HG03342 (cell line): Measurements from ENCODE around the gene SMARCE1.
A peak's percentile ranks its signal among the peaks of the same experiment; 100 is the strongest.
"Not testable (repeated sequence)": the region's sequence is repeated elsewhere in the genome, so short reads cannot be mapped to it uniquely, and the experiment has no call there.

Experiments
- ATAC-seq: cut with Tn5 transposase; IDR thresholded peaks from one replicate; pipeline ENCODE4 v1.9.1; 2021; ENCODE audit warnings: mild to moderate bottlenecking, moderate library complexity; ENCODE audit not compliant: unreplicated experiment

The SMARCE1 gene

DNA sequence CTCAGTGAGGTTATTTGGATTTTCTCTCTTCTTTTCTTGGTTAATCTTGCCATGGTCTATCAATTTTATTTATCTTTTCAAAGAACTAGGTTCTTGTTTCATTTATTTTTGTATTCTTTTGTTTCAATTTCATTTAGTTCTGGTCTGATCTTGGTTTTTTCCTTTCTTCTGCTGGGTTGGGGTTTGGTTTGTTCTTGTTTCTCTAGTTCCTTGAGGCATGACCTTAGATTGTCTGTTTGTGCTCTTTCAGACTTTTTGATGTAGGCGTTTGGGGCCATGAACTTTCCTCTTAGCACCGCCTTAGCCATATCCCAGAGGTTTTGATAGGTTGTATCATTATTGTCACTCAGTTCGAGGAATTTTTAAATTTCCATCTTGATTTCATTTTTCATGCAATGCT lies 61.4 kb downstream of the SMARCE1 start:
- not testable (repeated sequence) for ATAC-seq

DNA sequence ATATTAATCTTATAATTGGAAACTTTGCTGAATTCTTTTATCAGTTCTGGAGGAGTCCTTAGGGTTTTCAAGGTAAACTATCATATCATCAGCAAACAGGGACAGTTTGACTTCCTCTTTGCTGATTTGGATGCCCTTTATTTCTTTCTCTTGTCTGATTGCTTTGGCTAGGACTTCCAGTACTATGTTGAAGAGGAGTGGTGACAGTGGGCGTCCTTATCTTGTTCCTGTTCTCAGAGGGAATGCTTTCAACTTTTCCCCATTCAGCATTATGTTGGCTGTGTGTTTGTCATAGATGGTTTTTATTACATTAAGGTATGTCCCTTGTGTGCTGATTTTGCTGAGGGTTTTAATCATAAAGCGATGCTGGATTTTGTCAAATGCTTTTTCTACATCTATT lies 62.7 kb downstream of the SMARCE1 start:
- ATAC-seq: not testable (repeated sequence)

DNA sequence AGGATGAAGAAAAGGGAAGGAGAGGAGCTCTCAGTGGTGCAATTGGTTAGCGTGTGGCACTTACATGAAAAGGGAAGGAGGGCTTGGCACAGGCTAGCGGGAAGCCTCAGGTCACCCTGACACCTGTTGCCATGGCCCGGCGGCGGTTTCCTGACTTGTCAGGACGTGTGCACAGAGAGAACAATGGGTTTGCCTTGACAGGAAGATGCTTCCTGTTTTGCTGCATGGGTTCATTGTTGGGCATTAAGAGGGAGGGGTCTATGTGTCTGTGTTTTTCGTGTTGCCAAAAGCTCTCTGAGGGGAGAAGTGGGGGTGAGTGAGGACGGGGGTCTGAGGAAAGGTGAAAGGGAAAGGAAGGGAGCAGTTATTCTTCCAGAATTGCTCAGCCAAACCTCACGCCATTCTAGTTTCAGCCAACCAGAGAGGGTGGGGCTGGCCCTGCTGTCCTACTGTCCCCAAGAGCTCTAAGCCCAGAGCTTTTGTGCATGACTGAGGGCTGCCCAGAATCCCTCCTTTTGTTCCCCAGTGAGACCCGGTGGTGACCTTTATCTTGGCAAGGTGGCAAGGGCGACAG lies 65.2 kb downstream of the SMARCE1 start:
- peak; percentile 87 for ATAC-seq

DNA sequence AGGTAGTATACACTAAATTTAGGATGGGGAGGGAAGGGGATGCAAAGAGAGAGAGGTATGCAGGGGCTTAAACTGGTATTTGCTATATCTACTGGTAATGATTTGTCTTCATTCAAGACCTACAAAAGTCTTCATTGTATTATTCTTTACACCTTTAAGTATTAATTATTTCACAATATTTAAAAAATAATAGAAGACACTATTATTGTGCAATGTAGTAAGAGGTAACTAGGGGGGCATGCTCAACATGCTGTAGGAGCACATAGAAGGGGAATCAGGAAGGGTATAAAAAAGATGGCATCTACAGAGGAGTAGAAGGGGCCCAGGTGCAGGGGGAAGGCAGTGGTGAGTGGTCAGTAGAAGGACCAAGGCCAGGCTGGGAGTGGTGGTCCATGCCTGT lies 67.5 kb downstream of the SMARCE1 start:
- ATAC-seq: no peak

DNA sequence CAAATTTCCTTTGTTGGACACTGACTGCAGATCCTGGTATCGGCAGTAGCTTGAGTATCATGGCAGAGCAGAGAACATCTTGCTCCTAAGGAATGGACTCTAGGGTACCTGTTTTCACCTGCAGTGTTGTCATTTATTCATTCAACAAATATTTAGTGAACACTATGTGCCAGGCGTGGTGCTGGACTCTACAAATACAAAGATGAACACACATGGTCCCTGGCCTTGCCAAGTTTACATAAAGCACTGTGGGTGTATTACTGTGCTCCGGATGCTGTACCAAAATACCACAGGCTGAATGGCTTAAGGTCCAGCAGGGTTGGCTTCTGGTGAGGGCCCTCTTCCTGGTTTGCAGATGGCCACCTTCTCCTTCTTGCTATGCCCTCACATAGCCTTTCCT lies 68.1 kb downstream of the SMARCE1 start:
- ATAC-seq: no peak

DNA sequence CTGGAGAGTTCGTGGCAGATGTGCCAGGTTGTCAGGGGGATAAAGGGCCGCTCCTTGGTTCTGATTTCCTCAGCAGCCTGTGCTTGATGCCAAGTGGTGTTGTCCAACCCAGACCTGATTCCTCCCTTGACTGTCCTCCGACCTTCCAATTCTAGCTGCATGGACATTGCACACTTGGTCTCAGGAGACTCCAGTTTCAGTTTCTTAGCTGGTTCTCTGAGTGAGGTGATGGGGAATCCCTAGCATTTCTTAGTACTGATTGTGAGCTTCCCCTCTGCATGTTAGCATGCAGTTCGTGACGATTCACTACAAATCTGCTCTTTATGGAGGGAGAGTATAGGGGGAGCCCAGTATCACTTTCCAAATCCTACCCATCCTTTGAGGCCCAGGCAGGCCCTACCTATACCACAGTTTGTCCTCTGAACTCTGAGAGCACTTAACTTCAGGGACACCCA lies 70.0 kb downstream of the SMARCE1 start:
- ATAC-seq: no peak

DNA sequence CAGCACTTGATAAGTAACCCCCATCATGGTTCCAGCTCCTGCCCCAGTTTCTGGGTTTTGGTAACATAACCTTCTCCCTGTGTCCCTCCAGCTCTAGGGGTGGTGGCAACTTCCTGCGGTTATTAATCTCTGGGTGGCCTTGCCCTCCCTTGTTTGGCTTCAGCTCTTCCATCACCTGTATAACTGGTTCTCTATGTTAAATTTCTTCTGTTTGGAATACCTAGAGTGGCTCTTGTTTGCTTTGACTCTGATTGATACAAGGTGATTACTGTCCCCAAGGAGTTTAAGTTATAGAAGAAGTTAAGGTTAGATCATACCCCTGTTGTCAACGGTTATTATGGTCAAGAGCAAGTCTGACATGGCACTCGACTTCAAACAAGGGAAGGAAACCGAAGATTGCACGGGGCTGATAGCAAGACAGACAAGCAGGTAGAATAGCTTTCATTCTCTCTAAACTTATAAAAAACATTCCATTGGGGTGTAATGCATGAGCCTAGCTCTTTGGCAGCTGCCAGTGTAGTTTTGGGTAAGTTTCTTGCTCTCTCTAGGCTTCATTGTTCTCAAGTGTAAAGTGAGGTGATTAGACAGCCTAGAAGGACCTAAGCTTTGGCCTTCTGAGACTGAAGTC lies 71.4 kb downstream of the SMARCE1 start:
- ATAC-seq: no peak
